ENCODE results near the gene OXSR1. TPM values are rescaled to one million over a fixed set of nuclear protein-coding genes. Genes with fewer than 3 reads are reported as not detected.

OXSR1 gene
- polyA plus RNA-seq, 2 of the 4 experiments (the other 2 are of a cell fraction), result 30.2 to 44.0 TPM

DNA sequence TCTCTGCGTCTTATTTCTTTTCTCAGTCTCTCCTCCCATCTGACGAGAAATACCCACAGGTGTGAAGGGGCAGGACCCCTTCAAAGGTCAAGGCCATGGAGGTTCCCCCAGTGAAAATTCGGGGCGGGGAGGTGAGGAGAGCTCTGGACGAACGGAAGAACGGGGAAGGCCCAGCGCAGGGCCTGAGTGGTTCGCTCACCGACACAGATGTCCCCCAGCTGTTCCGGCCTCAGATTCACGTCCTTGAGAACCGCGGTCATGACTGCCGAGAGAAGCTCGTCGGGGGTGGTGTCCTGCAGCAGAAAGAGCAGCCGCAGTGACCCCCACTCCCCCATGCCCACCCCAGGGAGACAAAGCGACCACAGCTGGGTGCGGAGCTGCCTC is 29.0 kb upstream of the OXSR1 start:
- H3K27ac ChIP-seq, result peak overlapping the region; percentile 76 to 92
- DNase-seq (ENCODE audit: low read depth in 1 of 2, low spot score in 1 of 2), result no peak
- peaks cover 36% of the 10 kb centered on the region for H3K4me1 ChIP-seq
- peak overlapping the region; percentile 81 for H3K4me3 ChIP-seq
- H3K4me2 ChIP-seq, result peak overlapping the region; percentile 85
- POLR2A ChIA-PET, result interaction anchor here (0.8 to 4.0 kb wide), 8 partner anchors 8 to 319 kb away, joined by 4 to 75 read pairs (median 8); partner anchors contain the start of genes ACVR2B, OXSR1 and XYLB
- no peak for TF ChIP-seq CHD4 (IDR thresholded peaks at IDR 0.05; ENCODE audit: borderline replicate concordance)
- no peak for TF ChIP-seq CEBPB (IDR thresholded peaks at IDR 0.05)
- TF ChIP-seq GATA3 (IDR thresholded peaks at IDR 0.05; ENCODE audit: borderline replicate concordance), result no peak
- no peak for TF ChIP-seq EHF (CRISPR knock-in tag; IDR thresholded peaks at IDR 0.05)
- TF ChIP-seq, protein P1, sequence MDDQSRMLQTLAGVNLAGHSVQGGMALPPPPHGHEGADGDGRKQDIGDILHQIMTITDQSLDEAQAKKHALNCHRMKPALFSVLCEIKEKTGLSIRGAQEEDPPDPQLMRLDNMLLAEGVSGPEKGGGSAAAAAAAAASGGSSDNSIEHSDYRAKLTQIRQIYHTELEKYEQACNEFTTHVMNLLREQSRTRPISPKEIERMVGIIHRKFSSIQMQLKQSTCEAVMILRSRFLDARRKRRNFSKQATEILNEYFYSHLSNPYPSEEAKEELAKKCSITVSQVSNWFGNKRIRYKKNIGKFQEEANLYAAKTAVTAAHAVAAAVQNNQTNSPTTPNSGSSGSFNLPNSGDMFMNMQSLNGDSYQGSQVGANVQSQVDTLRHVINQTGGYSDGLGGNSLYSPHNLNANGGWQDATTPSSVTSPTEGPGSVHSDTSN (IDR thresholded peaks at IDR 0.05), result no peak
- no peak for TF ChIP-seq NPAS2 (CRISPR knock-in tag; IDR thresholded peaks at IDR 0.05; ENCODE audit: borderline replicate concordance)
- no peak for TF ChIP-seq CTCF (IDR thresholded peaks at IDR 0.05)
- TF ChIP-seq FOXS1 (CRISPR knock-in tag; IDR thresholded peaks at IDR 0.05), result no peak
- 3% methylated on average over 11 of the region's 20 CpGs for WGBS (ENCODE audit: missing lambda C conversion rate)
- H3K9me3 ChIP-seq, result no peaks in the 10 kb centered on the region
- CTCF ChIA-PET, result interaction anchor here (1.0 to 3.0 kb wide), 5 partner anchors 8 to 345 kb away, joined by 3 to 19 read pairs (median 4); partner anchors contain the start of gene OXSR1
- FAIRE-seq, result no peak
- no peak for ATAC-seq

- Histone ChIP-seq H3K27ac (peak within 1 kb of the TSS; percentile 88 to 92), H3K4me3 (peak within 1 kb of the TSS; percentile 81), H3K4me2 (peak within 1 kb of the TSS; percentile 95), H3K4me1 (peaks cover 36% of the 10 kb centered on the region), H3K9me3 (no peaks in the 10 kb centered on the region)
- POLR2A ChIA-PET, result interaction anchor here (0.5 to 4.0 kb wide), 18 partner anchors 9 to 319 kb away, joined by 3 to 75 read pairs (median 5); partner anchors contain the start of genes ACVR2B, OXSR1, PLCD1 and XYLB
- FAIRE-seq (peak; percentile 39), ATAC-seq (peak; percentile 87 to 96), DNase-seq (ENCODE audit: low read depth in 1 of 2, low spot score in 1 of 2) (peak; percentile 97 to 99)
- WGBS (ENCODE audit: missing lambda C conversion rate), result 2% methylated on average over 28 of the region's 66 CpGs
- TF ChIP-seq POLR2A (IDR thresholded peaks at IDR 0.05; ENCODE audit: low read length), result peak; percentile 90
- no peak for TF ChIP-seq KDM1A (IDR thresholded peaks at IDR 0.05; ENCODE audit: low read depth)
- TF ChIP-seq, protein P1 (IDR thresholded peaks at IDR 0.05), result peak; percentile 49; the same call in 1 of the 2 replicates
- TF ChIP-seq ZFP36 (IDR thresholded peaks at IDR 0.05; ENCODE audit: borderline replicate concordance, partially characterized antibody), result no peak
- no peak for TF ChIP-seq RNF2 (IDR thresholded peaks at IDR 0.05; ENCODE audit: borderline replicate concordance, low read depth)
- TF ChIP-seq, protein P2, sequence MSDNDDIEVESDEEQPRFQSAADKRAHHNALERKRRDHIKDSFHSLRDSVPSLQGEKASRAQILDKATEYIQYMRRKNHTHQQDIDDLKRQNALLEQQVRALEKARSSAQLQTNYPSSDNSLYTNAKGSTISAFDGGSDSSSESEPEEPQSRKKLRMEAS (IDR thresholded peaks at IDR 0.05), result no peak
- TF ChIP-seq JUN (IDR thresholded peaks at IDR 0.05), result peak in 1 of 2 experiments; percentile 73; a peak in 3 of 5 replicates
- TF ChIP-seq EHF (CRISPR knock-in tag; IDR thresholded peaks at IDR 0.05), result no peak
- TF ChIP-seq SREBF2 (IDR thresholded peaks at IDR 0.05), result no peak
- no peak for TF ChIP-seq TFCP2L1 (CRISPR knock-in tag; IDR thresholded peaks at IDR 0.05)
- TF ChIP-seq BCL3 (IDR thresholded peaks at IDR 0.05), result peak; percentile 88
- TF ChIP-seq PHF8 (IDR thresholded peaks at IDR 0.05; ENCODE audit: borderline replicate concordance, low read depth), result peak; percentile 69; the same call in 1 of the 2 replicates
- no peak for TF ChIP-seq RFX5 (IDR thresholded peaks at IDR 0.05)
- CTCF ChIA-PET, result interaction anchor here (0.8 to 3.0 kb wide), 7 partner anchors 9 to 344 kb away, joined by 3 to 19 read pairs (median 3); partner anchors contain the start of genes OXSR1 and XYLB
These were observed 28.3 kb upstream of the OXSR1 start, which contains the start of gene ACAA1 for GRCh38 chr3:38136777-38137614. Gene ACAA1, minus strand, starts transcription at chr3:38137127. Its CDS starts 92 bp downstream, at chr3:38137035.
